Mesendoderm (in vitro differentiated cells): ENCODE data around the gene CFAP91.

Experiments used
- DNase-seq: peaks from one replicate; pipeline ENCODE4 v3.0.0; 2013
- H2AK5ac ChIP-seq: 2 replicates; pipeline ENCODE4 v1.6.1; 2013; ENCODE audit warnings: low read length, inconsistent platforms
- H2BK120ac ChIP-seq: 2 replicates; pipeline ENCODE4 v1.6.1; 2013; ENCODE audit warnings: low read depth, mild to moderate bottlenecking, low read length, moderate library complexity, mixed read lengths
- H2BK15ac ChIP-seq: replicated peaks from 2 replicates; pipeline ENCODE4 v1.6.1; 2013; ENCODE audit warnings: low read depth, mild to moderate bottlenecking, moderate library complexity
- H2BK5ac ChIP-seq: 2 replicates; pipeline ENCODE4 v1.6.1; 2013; ENCODE audit warnings: low read length, inconsistent platforms
- H3K18ac ChIP-seq: 2 replicates; pipeline ENCODE4 v1.6.1; 2013; ENCODE audit warnings: mild to moderate bottlenecking, low read length, mixed read lengths
- H3K23ac ChIP-seq: one replicate; pipeline ENCODE4 v1.6.1; 2013; ENCODE audit warnings: low read length
- H3K27ac ChIP-seq: 2 replicates; pipeline ENCODE4 v1.5.1; 2013; ENCODE audit warnings: low read depth, mild to moderate bottlenecking, inconsistent platforms, low read length, moderate library complexity
- H3K27me3 ChIP-seq: 2 replicates; pipeline ENCODE4 v1.6.1; 2013; ENCODE audit warnings: low read length, control low read depth, mild to moderate bottlenecking, inconsistent platforms; ENCODE audit not compliant: insufficient read depth, poor library complexity
- H3K36me3 ChIP-seq: 2 replicates; pipeline ENCODE4 v1.6.1; 2013; ENCODE audit warnings: low read length, inconsistent platforms; ENCODE audit not compliant: control insufficient read depth, insufficient read depth
- H3K4ac ChIP-seq: one replicate; pipeline ENCODE4 v1.6.1; 2013; ENCODE audit warnings: low read depth, mild to moderate bottlenecking, low read length, moderate library complexity
- H3K4me1 ChIP-seq: 2 replicates; pipeline ENCODE4 v1.6.1; 2013; ENCODE audit warnings: low read depth, low read length, inconsistent platforms; ENCODE audit not compliant: control insufficient read depth
- H3K4me2 ChIP-seq: 2 replicates; pipeline ENCODE4 v1.6.1; 2013; ENCODE audit warnings: low read length
- H3K4me3 ChIP-seq: 2 replicates; pipeline ENCODE4 v1.5.1; 2013; ENCODE audit warnings: mild to moderate bottlenecking, low read length
- H3K56ac ChIP-seq: one replicate; pipeline ENCODE4 v1.6.1; 2013; ENCODE audit warnings: low read length
- H3K79me1 ChIP-seq: 2 replicates; pipeline ENCODE4 v1.6.1; 2013; ENCODE audit warnings: low read length, inconsistent platforms
- H3K79me2 ChIP-seq: 2 replicates; pipeline ENCODE4 v1.6.1; 2013; ENCODE audit warnings: mild to moderate bottlenecking, low read length; ENCODE audit not compliant: control insufficient read depth, insufficient read depth
- H3K9ac ChIP-seq: 2 replicates; pipeline ENCODE4 v1.6.1; 2013; ENCODE audit warnings: low read length, inconsistent platforms
- H4K5ac ChIP-seq: one replicate; pipeline ENCODE4 v1.6.1; 2013; ENCODE audit warnings: low read length
- H4K8ac ChIP-seq: one replicate; pipeline ENCODE4 v1.6.1; 2013; ENCODE audit warnings: low read depth, mild to moderate bottlenecking, control low read depth, low read length, moderate library complexity
- WGBS: extraction: QIAGEN DNeasy Blood & Tissue Kit; methylation state at CpG from one replicate; pipeline ENCODE4 v1.1.7; 2013; ENCODE audit warnings: low lambda C conversion rate, missing lambda C conversion rate; ENCODE audit not compliant: insufficient coverage; ENCODE audit errors: extremely low coverage; 5-methylcytosine and 5-hydroxymethylcytosine counted together

Gene CFAP91

DNA sequence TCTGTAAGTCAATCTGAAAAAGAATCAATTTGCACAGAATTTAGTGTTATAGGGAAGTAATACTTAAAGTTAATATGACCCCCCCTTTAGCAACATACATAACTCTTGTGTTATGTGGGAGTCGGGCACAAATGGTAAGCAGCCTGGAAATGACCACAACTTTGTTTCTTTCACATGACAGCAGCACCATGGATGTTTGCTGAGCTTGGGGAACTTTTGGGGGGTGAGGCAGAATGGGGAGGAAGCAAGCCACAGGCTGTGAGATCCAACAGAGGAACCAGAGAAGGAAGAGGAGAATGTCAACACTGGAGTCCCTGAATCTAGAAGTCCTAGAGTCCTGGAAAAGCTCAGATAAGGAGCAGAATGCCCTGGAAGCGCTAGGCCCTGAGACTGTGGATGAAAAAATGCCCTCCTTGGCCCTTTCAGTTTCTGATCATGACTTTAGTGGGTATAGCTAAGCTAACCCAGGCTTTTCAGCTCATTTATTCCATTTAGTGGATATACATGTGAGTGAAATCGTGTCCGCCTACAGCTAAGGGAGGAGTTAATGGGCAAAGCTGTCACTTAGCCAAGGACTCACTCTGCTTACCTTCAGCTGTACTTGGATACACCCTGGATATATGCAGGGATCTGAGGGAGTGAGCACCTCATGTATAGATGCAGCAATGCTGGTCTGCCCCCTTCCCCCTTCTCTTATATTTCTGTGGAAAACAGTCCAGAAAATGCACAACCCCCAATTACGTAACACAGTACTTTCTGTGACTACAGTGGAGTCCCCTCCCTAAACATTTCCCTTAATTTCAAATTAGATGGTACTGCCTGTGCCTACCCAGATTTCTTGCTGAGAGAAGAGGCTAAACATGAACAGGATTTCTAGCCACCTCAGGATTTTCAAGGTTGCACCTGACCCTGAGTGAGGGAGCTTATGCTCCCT lies 39.1 kb downstream of the CFAP91 start:
- Histone ChIP-seq H3K18ac (no peak overlapping the region), H3K4me1 (no peaks in the 10 kb centered on the region), H3K23ac (no peak overlapping the region), H3K9ac (no peak overlapping the region), H3K56ac (no peak overlapping the region), H3K27ac (no peak overlapping the region), H2BK15ac (no peak overlapping the region), H4K8ac (no peak overlapping the region), H4K5ac (no peak overlapping the region), H3K79me1 (no peaks in the 10 kb centered on the region), H3K4me2 (no peak overlapping the region), H3K79me2 (no peaks in the 10 kb centered on the region), H3K4ac (no peak overlapping the region), H2BK120ac (no peak overlapping the region), H3K27me3 (no peaks in the 10 kb centered on the region), H3K36me3 (no peaks in the 10 kb centered on the region), H3K4me3 (no peak overlapping the region), H2BK5ac (no peak overlapping the region), H2AK5ac (no peak overlapping the region)
- no CpG with 5 or more reads among the region's 5 CpGs for WGBS
- no peak for DNase-seq

DNA sequence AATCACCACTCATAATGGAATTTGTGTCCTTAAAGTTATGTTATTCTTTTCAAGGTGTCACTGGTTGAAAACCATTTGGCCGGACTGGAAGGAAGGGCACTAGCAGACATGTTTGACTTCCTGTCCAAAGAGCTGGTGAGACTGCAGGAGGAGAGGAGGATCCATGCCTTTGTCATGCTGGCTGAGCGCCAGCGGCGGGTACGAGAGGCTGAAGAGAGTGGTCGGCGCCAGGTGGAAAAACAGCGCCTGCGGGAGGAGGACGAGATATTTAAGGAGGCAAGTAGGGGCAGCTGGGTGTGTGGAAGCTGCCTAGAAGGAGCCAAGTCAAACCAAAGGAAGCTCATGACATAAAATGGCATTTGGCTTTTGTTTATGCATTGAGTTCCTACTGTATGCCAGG lies 41.1 kb downstream of the CFAP91 start:
- no peak overlapping the region for H3K9ac ChIP-seq

DNA sequence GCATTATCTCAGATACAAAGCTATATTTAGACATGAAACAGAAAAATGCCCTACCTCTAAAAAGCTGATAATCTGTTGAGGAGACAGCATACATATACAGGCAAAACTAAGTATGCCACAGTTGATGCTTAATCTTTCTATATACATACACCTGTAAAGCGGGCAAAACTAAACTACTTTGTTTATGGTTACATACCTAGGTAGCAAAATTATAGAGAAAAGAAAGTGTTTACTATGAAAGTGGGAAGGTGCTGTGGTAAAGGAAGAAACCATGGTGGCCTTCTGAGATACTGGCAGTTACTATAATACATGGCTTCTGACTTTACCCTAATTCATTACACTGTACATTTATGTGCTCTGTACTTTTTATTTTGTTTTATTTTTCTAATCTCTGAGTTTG lies 43.1 kb downstream of the CFAP91 start:
- Histone ChIP-seq H3K23ac (no peak overlapping the region), H3K36me3 (no peaks in the 10 kb centered on the region), H2AK5ac (no peak overlapping the region), H4K8ac (no peak overlapping the region), H3K4ac (no peak overlapping the region), H3K56ac (no peak overlapping the region), H3K9ac (no peak overlapping the region), H3K79me1 (no peaks in the 10 kb centered on the region), H3K27me3 (no peaks in the 10 kb centered on the region), H2BK5ac (no peak overlapping the region), H3K79me2 (no peaks in the 10 kb centered on the region), H2BK15ac (no peak overlapping the region), H2BK120ac (no peak overlapping the region), H3K18ac (no peak overlapping the region), H3K27ac (no peak overlapping the region), H3K4me2 (no peak overlapping the region), H3K4me1 (no peaks in the 10 kb centered on the region), H3K4me3 (no peak overlapping the region), H4K5ac (no peak overlapping the region)
- no peak for DNase-seq
- no CpG with 5 or more reads among the region's 1 CpG for WGBS

More for the DNA sequence above, 41.1 kb downstream of the CFAP91 start:
- H3K23ac ChIP-seq = no peak overlapping the region
- no peak overlapping the region for H3K4me3 ChIP-seq
- no peak overlapping the region for H3K4ac ChIP-seq
- no peak overlapping the region for H3K56ac ChIP-seq
- H2BK5ac ChIP-seq = no peak overlapping the region
- H3K4me2 ChIP-seq = no peak overlapping the region
- H3K27ac ChIP-seq = no peak overlapping the region
- no peaks in the 10 kb centered on the region for H3K79me2 ChIP-seq
- H3K18ac ChIP-seq = no peak overlapping the region
- H4K8ac ChIP-seq = no peak overlapping the region
- H3K4me1 ChIP-seq = no peaks in the 10 kb centered on the region
- no peak overlapping the region for H2BK15ac ChIP-seq
- no CpG with 5 or more reads among the region's 10 CpGs for WGBS
- no peaks in the 10 kb centered on the region for H3K36me3 ChIP-seq
- H2BK120ac ChIP-seq = no peak overlapping the region
- H3K79me1 ChIP-seq = no peaks in the 10 kb centered on the region
- no peak overlapping the region for H4K5ac ChIP-seq
- H3K27me3 ChIP-seq = no peaks in the 10 kb centered on the region
- no peak overlapping the region for H2AK5ac ChIP-seq
- no peak for DNase-seq

DNA sequence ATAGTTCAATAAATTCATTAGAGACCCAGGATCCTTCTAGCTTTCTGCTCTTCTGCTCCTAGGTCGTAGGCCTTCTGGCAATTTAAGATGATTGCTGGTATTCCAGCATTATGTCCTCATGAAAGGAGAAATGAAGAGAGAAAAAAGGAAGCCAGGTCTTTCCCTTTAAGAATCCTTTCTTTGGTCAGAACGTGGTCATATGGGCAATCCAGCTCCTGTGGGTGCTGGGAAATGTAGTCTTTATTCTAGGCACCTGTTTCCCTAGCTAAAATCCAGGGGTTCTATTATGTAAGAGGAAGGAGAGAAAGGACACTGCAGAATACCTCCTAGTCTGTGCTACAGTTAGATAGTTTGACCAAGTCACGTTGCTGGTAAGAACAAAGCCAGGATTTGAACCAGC lies 43.6 kb downstream of the CFAP91 start:
- Histone ChIP-seq H4K5ac (no peak overlapping the region), H3K27me3 (no peaks in the 10 kb centered on the region), H3K79me1 (no peaks in the 10 kb centered on the region), H2BK120ac (no peak overlapping the region), H3K27ac (no peak overlapping the region), H3K4ac (no peak overlapping the region), H3K4me3 (no peak overlapping the region), H2AK5ac (no peak overlapping the region), H4K8ac (no peak overlapping the region), H3K4me2 (no peak overlapping the region), H3K4me1 (no peaks in the 10 kb centered on the region), H3K18ac (no peak overlapping the region), H2BK15ac (no peak overlapping the region), H3K79me2 (no peaks in the 10 kb centered on the region), H3K23ac (no peak overlapping the region), H3K56ac (no peak overlapping the region), H3K36me3 (no peaks in the 10 kb centered on the region), H2BK5ac (no peak overlapping the region), H3K9ac (no peak overlapping the region)
- WGBS = no CpG with 5 or more reads among the region's 3 CpGs
- no peak for DNase-seq

DNA sequence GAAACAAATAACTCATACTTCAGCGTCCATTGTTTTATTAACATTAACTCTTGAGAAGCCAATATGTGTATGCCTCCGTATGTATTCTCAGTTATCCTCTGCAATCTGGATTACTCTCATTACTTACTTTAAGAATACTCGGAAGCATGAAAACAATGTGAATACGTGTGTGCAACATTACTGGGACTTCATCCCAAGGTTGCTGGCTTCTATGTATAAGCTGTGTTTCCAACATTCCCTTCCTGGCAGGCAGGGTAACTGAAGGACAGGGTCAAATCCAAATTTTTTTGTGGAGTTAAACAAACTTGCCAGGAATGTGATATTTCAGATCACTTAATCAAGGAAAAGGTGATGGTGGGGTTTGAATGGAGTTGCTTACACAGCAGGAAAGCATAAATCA lies 44.5 kb downstream of the CFAP91 start:
- no peak overlapping the region for H4K5ac ChIP-seq
- H2AK5ac ChIP-seq = no peak overlapping the region
- no peak overlapping the region for H2BK120ac ChIP-seq
- no peak overlapping the region for H4K8ac ChIP-seq
- H3K27me3 ChIP-seq = no peaks in the 10 kb centered on the region
- no peak overlapping the region for H3K23ac ChIP-seq
- no CpG with 5 or more reads among the region's 4 CpGs for WGBS
- no peak for DNase-seq
- H3K4me3 ChIP-seq = no peak overlapping the region
- no peak overlapping the region for H2BK5ac ChIP-seq
- no peaks in the 10 kb centered on the region for H3K79me1 ChIP-seq
- H3K4ac ChIP-seq = no peak overlapping the region
- H3K4me2 ChIP-seq = no peak overlapping the region
- no peak overlapping the region for H3K56ac ChIP-seq
- H3K9ac ChIP-seq = no peak overlapping the region
- H3K4me1 ChIP-seq = no peaks in the 10 kb centered on the region
- no peaks in the 10 kb centered on the region for H3K36me3 ChIP-seq
- no peak overlapping the region for H3K27ac ChIP-seq
- H2BK15ac ChIP-seq = no peak overlapping the region
- no peaks in the 10 kb centered on the region for H3K79me2 ChIP-seq
- H3K18ac ChIP-seq = no peak overlapping the region

DNA sequence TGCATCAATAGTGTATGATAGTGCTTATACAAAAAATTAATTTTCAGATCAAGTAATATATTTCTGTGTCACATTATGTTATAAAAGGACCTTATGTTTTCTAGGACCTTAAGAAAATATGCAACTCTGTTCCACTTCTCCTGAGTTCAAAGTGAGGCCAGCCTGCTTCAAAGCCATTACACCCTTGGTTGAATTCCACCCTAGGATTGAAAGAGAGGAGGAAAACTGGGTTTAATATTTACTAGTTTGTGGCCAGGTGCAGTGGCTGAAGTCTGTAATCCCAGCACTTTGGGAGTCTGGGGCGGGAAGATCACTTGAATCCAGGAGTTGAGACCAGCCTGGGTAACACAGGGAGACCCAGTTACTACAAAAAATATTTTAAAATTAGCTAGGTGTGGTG lies 46.2 kb downstream of the CFAP91 start:
- WGBS = no CpG with 5 or more reads among the region's 1 CpG

More for the DNA sequence above, 46.2 kb downstream of the CFAP91 start:
- H3K56ac ChIP-seq = no peak overlapping the region
- no peak overlapping the region for H2AK5ac ChIP-seq
- no peak overlapping the region for H4K8ac ChIP-seq
- no peaks in the 10 kb centered on the region for H3K27me3 ChIP-seq
- H3K4me1 ChIP-seq = no peaks in the 10 kb centered on the region
- no peak overlapping the region for H3K4me2 ChIP-seq
- no peaks in the 10 kb centered on the region for H3K79me1 ChIP-seq
- H2BK15ac ChIP-seq = no peak overlapping the region
- no peak overlapping the region for H3K4ac ChIP-seq
- H3K18ac ChIP-seq = no peak overlapping the region
- H3K4me3 ChIP-seq = no peak overlapping the region
- no peaks in the 10 kb centered on the region for H3K79me2 ChIP-seq
- no peaks in the 10 kb centered on the region for H3K36me3 ChIP-seq
- H3K23ac ChIP-seq = no peak overlapping the region
- no peak overlapping the region for H2BK5ac ChIP-seq
- no peak overlapping the region for H4K5ac ChIP-seq
- DNase-seq = no peak
- no peak overlapping the region for H2BK120ac ChIP-seq
- no peak overlapping the region for H3K27ac ChIP-seq
- H3K9ac ChIP-seq = no peak overlapping the region
